GM23338 (cell line): Measurements from ENCODE around the gene TMEM217. TPM values are rescaled to one million over a fixed set of nuclear protein-coding genes. Genes with fewer than 3 reads are reported as not detected.

Source experiments
- ATAC-seq: fragments of 200-7000 bp; cut with Tn5 transposase; 3 replicates; pipeline ENCODE4 v1.9.1; 2020
- DNase-seq: peaks from one replicate; pipeline ENCODE4 v3.0.0-alpha.2; 2015; ENCODE audit warnings: low spot score
- H2AFZ ChIP-seq: fragments of 200-600 bp; sonication (generic); 2 replicates; pipeline ENCODE4 v1.8.0; 2016; ENCODE audit warnings: antibody characterized with exemption, mild to moderate bottlenecking, moderate library complexity
- H3F3A ChIP-seq: fragments of 200-600 bp; sonication (generic); replicated peaks from 2 replicates; pipeline ENCODE4 v1.8.0; 2017; ENCODE audit warnings: antibody characterized with exemption, mixed run types, low read depth
- H3K27ac ChIP-seq: fragments of 200-600 bp; sonication (generic); 2 replicates; pipeline ENCODE4 v1.6.1; 2016; ENCODE audit warnings: low read depth
- H3K27me3 ChIP-seq: fragments of 200-600 bp; sonication (generic); 2 replicates; pipeline ENCODE4 v1.8.0; 2016; ENCODE audit warnings: mild to moderate bottlenecking, mixed run types, moderate library complexity; ENCODE audit not compliant: insufficient read depth
- H3K36me3 ChIP-seq: fragments of 200-600 bp; sonication (generic); 2 replicates; pipeline ENCODE4 v1.8.0; 2016; ENCODE audit warnings: mild to moderate bottlenecking; ENCODE audit not compliant: insufficient read depth
- H3K4me1 ChIP-seq: fragments of 200-600 bp; sonication (generic); 2 replicates; pipeline ENCODE4 v1.8.0; 2016; ENCODE audit warnings: mild to moderate bottlenecking, moderate library complexity; ENCODE audit not compliant: insufficient read depth
- H3K4me2 ChIP-seq: fragments of 200-600 bp; sonication (generic); 2 replicates; pipeline ENCODE4 v1.7.1; 2017; ENCODE audit warnings: mixed run types
- H3K4me3 ChIP-seq: fragments of 200-600 bp; sonication (generic); 2 replicates; pipeline ENCODE4 v1.6.1; 2016; ENCODE audit warnings: mixed run types
- H3K79me2 ChIP-seq: fragments of 200-600 bp; sonication (generic); replicated peaks from 2 replicates; pipeline ENCODE4 v1.8.0; 2017; ENCODE audit warnings: mild to moderate bottlenecking; ENCODE audit not compliant: insufficient read depth
- H3K9me2 ChIP-seq: fragments of 200-600 bp; sonication (generic); 2 replicates; pipeline ENCODE4 v1.8.0; 2017; ENCODE audit not compliant: insufficient read depth
- H4K20me1 ChIP-seq: fragments of 200-600 bp; sonication (generic); replicated peaks from 2 replicates; pipeline ENCODE4 v1.8.0; 2017; ENCODE audit warnings: mild to moderate bottlenecking; ENCODE audit not compliant: insufficient read depth
- H3K27ac Mint-ChIP-seq: 2 replicates; pipeline ENCODE4 v1.8.0; 2020; ENCODE audit warnings: inconsistent platforms, mild to moderate bottlenecking, moderate library complexity, mixed read lengths
- H3K27me3 Mint-ChIP-seq: 3 replicates; pipeline ENCODE4 v1.8.0; 2022; ENCODE audit warnings: low read depth, mild to moderate bottlenecking, moderate library complexity, mixed read lengths, inconsistent platforms; ENCODE audit not compliant: insufficient read depth, poor library complexity
- H3K36me3 Mint-ChIP-seq: 3 replicates; pipeline ENCODE4 v1.8.0; 2021; ENCODE audit warnings: low read depth, mild to moderate bottlenecking, inconsistent platforms, moderate library complexity, mixed read lengths
- H3K4me1 Mint-ChIP-seq: 3 replicates; pipeline ENCODE4 v1.8.0; 2020; ENCODE audit warnings: mild to moderate bottlenecking, inconsistent platforms, mixed read lengths
- H3K4me3 Mint-ChIP-seq: 3 replicates; pipeline ENCODE4 v1.8.0; 2021; ENCODE audit warnings: moderate library complexity, mild to moderate bottlenecking, inconsistent platforms, mixed read lengths
- H3K9me3 Mint-ChIP-seq: 3 replicates; pipeline ENCODE4 v1.8.0; 2020; ENCODE audit warnings: moderate library complexity, mild to moderate bottlenecking, inconsistent platforms, mixed read lengths
- CREB1 ChIP-seq: fragments of 250-450 bp; sonication (Bioruptor Pico); IDR thresholded peaks from 2 replicates; pipeline ENCODE4 v1.5.0; 2020; ENCODE audit warnings: low read depth, mild to moderate bottlenecking, moderate library complexity
- CTCF ChIP-seq, 2 experiments: fragments of 200-600 bp in 1 of 2; sonication (generic) in 1 of 2; conservative IDR thresholded peaks; 2 replicates each; pipeline versions ENCODE4 v1.5.1 to v1.6.1; 2016 to 2017; ENCODE audit warnings: antibody characterized with exemption in 2 of 2, low read depth in 2 of 2, mild to moderate bottlenecking in 2 of 2, moderate library complexity in 1 of 2
- ZNF462 ChIP-seq: fragments of 250-450 bp; sonication (Bioruptor Pico); IDR thresholded peaks from 2 replicates; pipeline ENCODE4 v1.5.0; 2020; ENCODE audit warnings: mild to moderate bottlenecking, moderate library complexity
- polyA plus RNA-seq: library from polyadenylated mRNA; unstranded; fragments of >200 nt; fragmentation: Nextera tagmentation; extraction: Ambion mirVana; gene quantifications from 2 replicates; pipeline ENCODE4 v1.2.1, GENCODE V29; 2016
- total RNA-seq: library from RNA; depleted of rRNA; stranded (reverse); fragments of >200 nt; shearing (Covaris generic); gene quantifications from 2 replicates; pipeline ENCODE4 v1.2.3, GENCODE V29; 2014

The TMEM217 gene
- total and polyA plus RNA-seq, 2 experiments from 2014 or later, result 1.3 TPM; not detected in 1

- H3K36me3 ChIP-seq, result no peaks in the 10 kb centered on the region
- H3K79me2 ChIP-seq, result no peaks in the 10 kb centered on the region
- no peaks in the 10 kb centered on the region for H3K27me3 ChIP-seq
- H3K4me1 ChIP-seq, result no peaks in the 10 kb centered on the region
- H3K9me3 Mint-ChIP-seq, result no peaks in the 10 kb centered on the region
- peak; percentile 42 for DNase-seq
- H3K27ac Mint-ChIP-seq, result no peak overlapping the region
- peaks cover 9% of the 10 kb centered on the region; the same call in 1 of the 3 replicates for H3K36me3 Mint-ChIP-seq
- H3K9me2 ChIP-seq, result no peaks in the 10 kb centered on the region
- H3K4me3 ChIP-seq, result no peak overlapping the region
- TF ChIP-seq CREB1 (no peak), CTCF (conservative IDR thresholded peaks at IDR 0.05; ENCODE audit: low read depth in 2 of 2) (peak in 1 of 2 experiments; percentile 42; a peak in 3 of 4 replicates), ZNF462 (CRISPR knock-in tag) (no peak)
- H4K20me1 ChIP-seq, result peaks cover 3% of the 10 kb centered on the region
- H3K4me3 Mint-ChIP-seq, result no peak overlapping the region
- no peak overlapping the region for H2AFZ ChIP-seq
- H3K27ac ChIP-seq, result no peak overlapping the region
- H3F3A ChIP-seq, result 0 out of 2 replicates have a peak, but pooled peaks cover 3% of the 10 kb centered on the region
- H3K4me2 ChIP-seq, result no peak overlapping the region
- H3K4me1 Mint-ChIP-seq, result no peaks in the 10 kb centered on the region
- H3K27me3 Mint-ChIP-seq, result no peaks in the 10 kb centered on the region
- ATAC-seq, result peak; percentile 69
Measured at GRCh38 chr6:37306624-37307222, 48.8 kb upstream of the TMEM217 start.
